ENCODE results near the gene SYNGR3. TPM values are rescaled to one million over a fixed set of nuclear protein-coding genes. Genes with fewer than 3 reads are reported as not detected.
A peak's percentile ranks its signal among the peaks of the same experiment; 100 is the strongest.

SYNGR3 gene
- polyA plus RNA-seq (2011; rRNA removed) (4.9 and 5.7 TPM in 2 replicates), polyA plus RNA-seq (2017; fragmentation: RNase III; extraction: RNeasy Plus Mini Kit Qiagen cat#74134 plus additional on column Dnase treatment) (4.1 to 5.0 TPM (median 4.4 TPM) in 3 replicates), polyA minus RNA-seq (2011; rRNA and poly(A)+ RNA removed) (6.2 and 6.6 TPM in 2 replicates)
- 6.0 and 8.8 TPM in 2 replicates for polyA plus RNA-seq (2012; cell fraction: cytosol; rRNA removed)
- polyA plus RNA-seq (2012; cell fraction: nucleus; rRNA removed) = 15.4 and 17.6 TPM in 2 replicates

- CTCF ChIA-PET = interaction anchor here (1.3 to 19.7 kb wide), 3 partner anchors 8 to 151 kb away, joined by 3 to 196 read pairs (median 7); partner anchors contain the start of gene ZNF598
Observed at GRCh38 chr16:1989209-1990100, at the start of gene SYNGR3. Gene SYNGR3, plus strand, starts transcription at chr16:1989970. Its CDS starts 133 bp downstream, at chr16:1990103.

GRCh38 chr16:1940273-1941161 lies 49.3 kb upstream of the SYNGR3 start:
- CTCF ChIA-PET = interaction anchor here (0.6 to 7.1 kb wide), 15 partner anchors 8 to 200 kb away, joined by 3 to 63 read pairs (median 6); partner anchors contain the start of genes RNF151, RPL3L and RPS2
- 91% methylated on average over 23 of the region's 23 CpGs for WGBS (ENCODE audit: missing lambda C conversion rate)
- Histone ChIP-seq H3K4me1 (peaks cover 22% of the 10 kb centered on the region), H3K9me3 (no peaks in the 10 kb centered on the region), H3K4me2 (no peak overlapping the region), H3K27ac (no peak overlapping the region), H3K4me3 (no peak overlapping the region)
- DNase-seq (ENCODE audit: low read depth in 1 of 2, low spot score in 1 of 2) (no peak), ATAC-seq (no peak), FAIRE-seq (no peak)
- TF ChIP-seq FOSB (CRISPR knock-in tag; IDR thresholded peaks at IDR 0.05) (no peak), EP300 (IDR thresholded peaks at IDR 0.05) (no peak), ESRRA (IDR thresholded peaks at IDR 0.05; ENCODE audit: borderline replicate concordance, low read length) (no peak), CBX8 (IDR thresholded peaks at IDR 0.05) (no peak), MAZ (IDR thresholded peaks at IDR 0.05; ENCODE audit: borderline replicate concordance, low read depth, low read length) (no peak), CEBPB (IDR thresholded peaks at IDR 0.05) (no peak)
- POLR2A ChIA-PET = interaction anchor here (0.6 to 1.8 kb wide), 3 partner anchors 8 to 58 kb away, joined by 3 to 13 read pairs (median 6); partner anchors contain the start of gene RPS2

More at GRCh38 chr16:1989209-1990100, at the start of gene SYNGR3:
- ATAC-seq (no peak), FAIRE-seq (no peak), DNase-seq (ENCODE audit: low read depth in 1 of 2, low spot score in 1 of 2) (no peak)
- H3K27ac ChIP-seq = peak within 1 kb of the TSS; percentile 58 to 94
- POLR2A ChIA-PET = no interaction called here
- peak within 1 kb of the TSS; percentile 56 for H3K4me3 ChIP-seq
- no peaks in the 10 kb centered on the region for H3K9me3 ChIP-seq
- no peak for TF ChIP-seq HEYL (CRISPR knock-in tag; IDR thresholded peaks at IDR 0.05)
- TF ChIP-seq HOXB13 (CRISPR knock-in tag; IDR thresholded peaks at IDR 0.05; ENCODE audit: low read depth) = no peak
- TF ChIP-seq RAD21 (conservative IDR thresholded peaks at IDR 0.05 in 1 of 2, IDR thresholded peaks at IDR 0.05 in 1 of 2) = no peak
- TF ChIP-seq CHD2 (IDR thresholded peaks at IDR 0.05; ENCODE audit: low read length, partially characterized antibody) = no peak
- no peak for TF ChIP-seq JUN (IDR thresholded peaks at IDR 0.05)
- TF ChIP-seq, protein P1, sequence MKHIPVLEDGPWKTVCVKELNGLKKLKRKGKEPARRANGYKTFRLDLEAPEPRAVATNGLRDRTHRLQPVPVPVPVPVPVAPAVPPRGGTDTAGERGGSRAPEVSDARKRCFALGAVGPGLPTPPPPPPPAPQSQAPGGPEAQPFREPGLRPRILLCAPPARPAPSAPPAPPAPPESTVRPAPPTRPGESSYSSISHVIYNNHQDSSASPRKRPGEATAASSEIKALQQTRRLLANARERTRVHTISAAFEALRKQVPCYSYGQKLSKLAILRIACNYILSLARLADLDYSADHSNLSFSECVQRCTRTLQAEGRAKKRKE (CRISPR knock-in tag; IDR thresholded peaks at IDR 0.05; ENCODE audit: low read depth) = no peak
- TF ChIP-seq BCL3 (IDR thresholded peaks at IDR 0.05) = no peak
- TF ChIP-seq KDM5A (IDR thresholded peaks at IDR 0.05) = no peak
- TF ChIP-seq EHF (CRISPR knock-in tag; IDR thresholded peaks at IDR 0.05) = no peak
- no peak for TF ChIP-seq HDAC2 (IDR thresholded peaks at IDR 0.05)
- TF ChIP-seq CBX8 (IDR thresholded peaks at IDR 0.05) = no peak
- TF ChIP-seq, protein P2, sequence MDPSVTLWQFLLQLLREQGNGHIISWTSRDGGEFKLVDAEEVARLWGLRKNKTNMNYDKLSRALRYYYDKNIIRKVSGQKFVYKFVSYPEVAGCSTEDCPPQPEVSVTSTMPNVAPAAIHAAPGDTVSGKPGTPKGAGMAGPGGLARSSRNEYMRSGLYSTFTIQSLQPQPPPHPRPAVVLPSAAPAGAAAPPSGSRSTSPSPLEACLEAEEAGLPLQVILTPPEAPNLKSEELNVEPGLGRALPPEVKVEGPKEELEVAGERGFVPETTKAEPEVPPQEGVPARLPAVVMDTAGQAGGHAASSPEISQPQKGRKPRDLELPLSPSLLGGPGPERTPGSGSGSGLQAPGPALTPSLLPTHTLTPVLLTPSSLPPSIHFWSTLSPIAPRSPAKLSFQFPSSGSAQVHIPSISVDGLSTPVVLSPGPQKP (IDR thresholded peaks at IDR 0.05; ENCODE audit: low read depth, low read length) = no peak
- no peak for TF ChIP-seq ZSCAN20 (CRISPR knock-in tag; IDR thresholded peaks at IDR 0.05)
- TF ChIP-seq RNF2 (IDR thresholded peaks at IDR 0.05; ENCODE audit: borderline replicate concordance, low read depth) = no peak
- peak within 1 kb of the TSS; percentile 79 for H3K4me2 ChIP-seq
- H3K4me1 ChIP-seq = peaks cover 67% of the 10 kb centered on the region
- 52% methylated on average over 22 of the region's 67 CpGs for WGBS (ENCODE audit: missing lambda C conversion rate)

All from A549 (cell line).